ENCODE measurements around the gene STXBP6.
"Not testable (repeated sequence)": the region's sequence is repeated elsewhere in the genome, so short reads cannot be mapped to it uniquely, and the experiment has no call there.

- not testable (repeated sequence) for TF ChIP-seq EZH2phosphoT487, CTCF (IDR thresholded peaks at IDR 0.05)
Measured at GRCh38 chr14:24936773-24937172, 113.2 kb downstream of the STXBP6 start.

Measured in neural progenitor cell (in vitro differentiated cells).